Pancreas (tissue), 10 donors: ENCODE data around the gene PITPNC1. TPM values are rescaled to one million over a fixed set of nuclear protein-coding genes. Genes with fewer than 3 reads are reported as not detected.
A peak's percentile ranks its signal among the peaks of the same experiment; 100 is the strongest.

ENCODE experiments used
- ATAC-seq, 4 donors: fragments of 200-7000 bp; cut with Tn5 transposase; one replicate each; pipeline versions ENCODE4 v1.8.0 to v1.9.1; 2020; ENCODE audit warnings: mild to moderate bottlenecking in 4 of 4, moderate library complexity in 4 of 4
- DNase-seq, 6 donors: peaks; one replicate each; pipeline ENCODE4 v3.0.0-alpha.2; 2020
- FAIRE-seq: peaks from 2 replicates; lab custom pipeline; 2012; peaks lifted over from hg19 to GRCh38; lab: Jason Lieb, UNC
- H3K27ac ChIP-seq, 4 donors: fragments of 200-600 bp; sonication (generic); 1 replicate in 3 of 4; 2 replicates in 1 of 4; pipeline versions ENCODE4 v1.5.0 to v1.8.0; 2020
- H3K27me3 ChIP-seq, 4 donors: fragments of 200-600 bp; one replicate each; pipeline ENCODE4 v1.8.0; 2021
- H3K36me3 ChIP-seq, 3 donors: fragments of 200-600 bp; sonication (generic) in 1 of 3; one replicate each; pipeline versions ENCODE4 v1.5.0 to v1.8.0; 2020 to 2021
- H3K4me1 ChIP-seq, 3 donors: fragments of 200-600 bp; one replicate each; pipeline ENCODE4 v1.8.0; 2021
- H3K4me3 ChIP-seq, 4 donors: fragments of 200-600 bp; sonication (generic) in 2 of 4; one replicate each; pipeline versions ENCODE4 v1.5.0 to v1.8.0; 2020 to 2021
- H3K9me3 ChIP-seq, 4 donors: fragments of 200-600 bp; one replicate each; pipeline ENCODE4 v1.8.0; 2021
- CTCF ChIP-seq, 4 donors: fragments of 200-600 bp; sonication (generic) in 3 of 4; IDR thresholded peaks; one replicate each; pipeline versions ENCODE4 v1.5.0 to v1.8.0; 2021; ENCODE audit warnings: antibody characterized with exemption in 4 of 4
- WGBS, 2 donors: extraction: QIAGEN DNeasy Blood & Tissue Kit; methylation state at CpG; one replicate each; pipeline ENCODE4 v1.1.7; 2013; 5-methylcytosine and 5-hydroxymethylcytosine counted together
- intact Hi-C, 3 donors: fragments of 100-400 bp; cut with DNase I; formaldehyde crosslinking; loops; one replicate each; pipeline versions ENCODE4 v1.11.1 to v1.14.2; 2022
- polyA plus RNA-seq, 2 donors: library from polyadenylated mRNA; stranded (reverse); fragments of 200-250 nt; gene quantifications; one replicate each; pipeline ENCODE4 v1.2.3, GENCODE V29; 2013
- total RNA-seq, 6 donors: library from RNA; stranded (reverse); fragmentation: NEBNext Ultra II Directional in 4 of 6; extraction: Animal tissue kit (Norgen Biotek cat#: 25700) in 4 of 6; gene quantifications; one replicate each; pipeline versions ENCODE4 v1.2.1 to v1.2.4, GENCODE V29; 2021 to 2023
- donor health status: healthy with polysubstance abuse.
- donor health status: DM: no; HTN: no; CAD: no; lungs with moderate emphysema.
- donor health status: DM: no; HTN: no; CAD: no.
- donor health status: control.
- donor health status: control.
- donor health status: Bipolar disorder and iron deficiency.
- donor health status: DM: yes; HTN: yes; CAD: no.
- donor health status: DM: no; HTN: no; CAD: no.
- donor health status: DM: no; HTN: no; CAD: no.
- donor health status: DM: yes; HTN: yes; CAD: no.

Gene PITPNC1
- total and polyA plus RNA-seq, 8 donors: 9.5 to 28.8 (median 24.4) TPM

GRCh38 chr17:67571478-67571877 is 194.4 kb downstream of the PITPNC1 start:
- no peak for TF ChIP-seq CTCF (IDR thresholded peaks at IDR 0.05)

GRCh38 chr17:67573987-67574657 is 197.0 kb downstream of the PITPNC1 start:
- no peak for TF ChIP-seq CTCF (IDR thresholded peaks at IDR 0.05)
- WGBS, 2 donors: 84 to 85% methylated on average over 4 of the region's 4 CpGs
- H3K4me3 ChIP-seq: peak overlapping the region in 2 of 4 donors; percentile 0 to 16
- H3K36me3 ChIP-seq: no peaks in the 10 kb centered on the region
- no peaks in the 10 kb centered on the region for H3K9me3 ChIP-seq
- peaks cover 0 to 13% (median 4%) of the 10 kb centered on the region in 3 donors for H3K4me1 ChIP-seq
- intact Hi-C loops: no loop called here
- ATAC-seq: peak in 1 of 4 donors; percentile 25
- no peak for DNase-seq
- no peak for FAIRE-seq
- peak overlapping the region in 2 of 4 donors; percentile 22 to 35 for H3K27ac ChIP-seq
- H3K27me3 ChIP-seq: no peaks in the 10 kb centered on the region

More at GRCh38 chr17:67571478-67571877, 194.4 kb downstream of the PITPNC1 start:
- H3K36me3 ChIP-seq: no peaks in the 10 kb centered on the region
- no peaks in the 10 kb centered on the region for H3K9me3 ChIP-seq
- intact Hi-C loops: no loop called here
- no peak for DNase-seq
- FAIRE-seq: no peak
- no peaks in the 10 kb centered on the region for H3K27me3 ChIP-seq
- 88 to 92% methylated on average over 6 of the region's 6 CpGs for WGBS, 2 donors
- ATAC-seq: no peak
- no peak overlapping the region for H3K4me3 ChIP-seq
- H3K27ac ChIP-seq: no peak overlapping the region
- H3K4me1 ChIP-seq: peaks cover 0 to 11% (median 2%) of the 10 kb centered on the region in 3 donors

GRCh38 chr17:67574658-67575293 is 197.7 kb downstream of the PITPNC1 start:
- H3K27me3 ChIP-seq: no peaks in the 10 kb centered on the region
- H3K4me3 ChIP-seq: peak overlapping the region in 2 of 4 donors; percentile 9 to 16
- no peak for TF ChIP-seq CTCF (IDR thresholded peaks at IDR 0.05)
- FAIRE-seq: no peak
- 66 to 71% methylated on average over 13 of the region's 13 CpGs for WGBS, 2 donors
- no peaks in the 10 kb centered on the region for H3K36me3 ChIP-seq
- no peaks in the 10 kb centered on the region for H3K9me3 ChIP-seq
- intact Hi-C loops: no loop called here
- peaks cover 0 to 13% (median 0%) of the 10 kb centered on the region in 3 donors for H3K4me1 ChIP-seq
- peak overlapping the region in 3 of 4 donors; percentile 20 to 35 (median 22) for H3K27ac ChIP-seq
- peak in 2 of 4 donors; percentile 6 to 18 for ATAC-seq
- no peak for DNase-seq

GRCh38 chr17:67575325-67575724 is 198.2 kb downstream of the PITPNC1 start:
- intact Hi-C loops: no loop called here
- Histone ChIP-seq H3K4me3 (peak overlapping the region in 1 of 4 donors; percentile 16), H3K27ac (peak overlapping the region in 3 of 4 donors; percentile 20 to 35 (median 22)), H3K36me3 (no peaks in the 10 kb centered on the region), H3K27me3 (no peaks in the 10 kb centered on the region), H3K4me1 (peaks cover 0 to 13% (median 0%) of the 10 kb centered on the region in 3 donors), H3K9me3 (no peaks in the 10 kb centered on the region)
- 54 to 67% methylated on average over 13 of the region's 13 CpGs for WGBS, 2 donors
- FAIRE-seq (no peak), DNase-seq (peak in 1 of 6 donors; percentile 53), ATAC-seq (peak; percentile 62 to 78 (median 68))
- no peak for TF ChIP-seq CTCF (IDR thresholded peaks at IDR 0.05)
